Dedifferentiated amniotic fluid mesenchymal stem cell (primary cell): ENCODE results near the gene RSPO4.
A peak's percentile ranks its signal among the peaks of the same experiment; 100 is the strongest.

Experiments used
- DNase-seq: peaks from one replicate; pipeline ENCODE4 v3.0.0-alpha.2; 2016; ENCODE audit errors: extremely low spot score

RSPO4 gene

DNA sequence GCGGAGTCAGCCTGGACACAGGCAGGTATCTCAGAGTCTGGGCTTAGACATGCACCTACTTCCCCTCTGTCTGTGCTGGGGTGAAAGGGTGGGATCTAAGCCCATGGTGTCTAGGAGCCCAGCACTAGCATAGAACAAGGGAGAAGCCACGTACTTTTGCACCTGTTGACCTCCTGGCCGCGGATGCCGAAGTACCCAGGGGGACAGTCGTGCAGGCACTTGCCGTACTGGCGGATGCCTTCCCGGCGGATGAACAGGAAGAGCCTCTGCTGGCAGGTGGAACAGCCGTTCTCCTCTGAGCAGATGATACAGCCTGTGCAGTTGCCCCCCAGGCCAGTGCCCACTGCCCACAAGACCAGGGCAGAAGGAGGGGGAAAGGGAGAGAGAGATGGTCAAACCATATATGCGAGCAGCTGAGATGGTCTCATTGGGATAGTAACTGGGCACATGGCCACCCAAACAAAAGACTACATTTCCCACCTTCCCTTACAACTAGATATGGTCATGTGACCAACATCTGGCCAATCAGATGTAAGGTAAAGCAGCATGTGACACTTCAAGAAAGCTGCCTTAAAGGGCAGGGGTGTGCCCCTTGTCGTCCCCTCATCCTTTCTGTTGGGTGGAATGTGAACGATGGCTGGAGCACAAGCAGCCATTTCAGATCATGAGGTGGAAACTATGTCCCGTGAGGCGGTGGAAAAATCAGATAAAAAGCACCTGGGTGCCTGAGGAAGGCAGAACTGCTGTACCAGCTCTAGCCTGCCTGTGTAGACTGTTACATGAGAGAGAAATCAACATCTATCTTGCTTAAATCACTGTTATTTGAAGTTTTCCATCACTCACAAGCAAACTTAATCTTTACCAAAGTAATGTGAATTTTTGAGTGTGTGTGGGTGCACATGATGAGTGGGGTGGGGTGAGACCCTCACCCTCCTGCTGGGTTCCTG lies 34.0 kb downstream of the RSPO4 start:
- DNase-seq = no peak

DNA sequence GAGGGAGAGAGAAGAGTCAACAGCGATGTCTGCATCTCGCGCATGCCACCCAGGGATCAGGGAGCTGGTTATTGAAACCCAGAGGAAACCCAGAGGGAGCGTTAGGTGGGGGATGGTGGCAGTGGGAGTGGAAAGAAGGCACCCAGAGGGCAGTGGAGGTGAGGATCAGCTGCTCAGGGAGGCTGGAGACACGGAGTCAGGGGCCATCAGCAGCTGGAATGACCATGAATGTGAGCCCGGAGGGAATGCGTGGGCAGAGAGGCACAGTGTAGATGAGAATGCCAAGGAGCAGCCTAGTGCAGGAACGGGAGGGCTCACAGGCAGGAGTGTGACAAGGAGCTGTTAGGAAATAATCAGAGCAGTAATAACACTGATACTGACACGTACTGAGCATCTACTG lies 36.2 kb downstream of the RSPO4 start:
- no peak for DNase-seq

DNA sequence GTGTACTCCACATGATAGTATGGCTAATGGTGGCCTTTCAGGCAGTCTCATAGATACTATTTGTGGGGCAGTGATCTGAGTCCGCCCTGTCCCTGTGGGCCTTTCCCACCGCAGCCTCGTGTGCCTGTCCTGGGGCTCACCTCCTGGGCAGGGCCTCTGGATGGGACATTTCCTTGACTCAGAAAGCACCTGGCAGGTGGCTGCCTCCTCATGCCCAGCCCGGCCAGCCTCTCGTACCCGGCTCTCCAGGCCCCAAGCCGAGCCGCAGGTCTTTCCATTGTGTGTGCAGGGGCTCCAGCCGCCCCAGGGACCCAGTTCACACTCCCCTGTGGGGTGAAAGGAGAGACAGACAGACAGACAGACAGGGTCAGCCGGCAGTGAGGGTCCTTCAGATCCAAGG lies 38.3 kb downstream of the RSPO4 start:
- no peak for DNase-seq

DNA sequence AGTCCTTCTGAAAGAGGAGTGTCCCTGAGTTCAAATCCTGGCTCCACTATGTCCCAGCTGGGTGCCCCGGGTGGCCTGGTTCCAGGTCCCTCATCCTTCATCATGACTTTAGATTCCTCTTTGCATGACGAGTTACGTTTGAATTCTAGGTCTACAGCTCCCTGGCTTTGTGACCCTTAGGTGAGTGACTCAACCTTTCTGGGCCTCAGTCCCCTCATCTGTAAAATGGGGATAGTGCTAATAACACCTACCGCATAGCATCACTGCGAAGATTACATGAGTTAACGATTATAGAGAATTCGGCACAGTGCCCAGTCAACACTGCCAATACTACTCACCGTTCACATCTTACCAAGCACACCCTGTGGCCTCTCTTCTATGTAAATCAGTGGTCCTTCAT lies 39.4 kb downstream of the RSPO4 start:
- DNase-seq = no peak

DNA sequence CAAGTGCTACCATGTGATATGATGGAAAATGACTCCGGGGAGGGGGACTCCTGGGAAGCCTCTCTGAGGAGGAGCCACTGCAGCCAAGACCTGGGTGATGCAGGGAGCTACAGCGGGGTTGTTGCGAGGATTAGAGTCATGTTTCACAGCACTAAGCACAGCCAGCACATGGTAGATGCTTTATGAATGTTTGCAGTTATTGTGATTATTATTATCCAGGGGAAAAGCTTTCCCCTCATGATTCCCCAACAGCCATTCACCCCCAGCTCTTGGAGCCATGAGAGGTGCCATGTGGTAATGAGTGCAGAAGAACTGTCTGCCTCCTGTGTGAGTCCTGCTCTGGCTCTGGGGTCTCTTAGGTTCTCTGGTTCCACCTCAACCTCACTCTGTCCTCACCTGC lies 39.9 kb downstream of the RSPO4 start:
- DNase-seq = no peak

DNA sequence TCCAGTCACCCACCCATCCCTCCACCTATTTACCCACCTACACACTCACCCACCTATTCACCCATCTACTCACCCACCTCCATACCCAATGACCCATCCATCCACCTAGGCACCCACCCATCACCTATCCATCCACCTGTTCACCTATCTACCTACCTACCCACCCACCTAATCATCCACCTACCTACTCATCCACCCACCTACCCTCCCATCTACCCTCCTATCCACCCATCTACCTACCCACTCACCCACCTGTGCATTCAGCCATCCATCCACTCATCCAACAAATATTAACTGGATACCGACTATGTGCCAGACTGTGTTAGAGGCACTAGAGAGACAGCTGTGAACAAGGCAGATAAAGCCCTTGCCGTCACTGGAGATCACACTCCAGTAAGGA lies 40.3 kb downstream of the RSPO4 start:
- no peak for DNase-seq

DNA sequence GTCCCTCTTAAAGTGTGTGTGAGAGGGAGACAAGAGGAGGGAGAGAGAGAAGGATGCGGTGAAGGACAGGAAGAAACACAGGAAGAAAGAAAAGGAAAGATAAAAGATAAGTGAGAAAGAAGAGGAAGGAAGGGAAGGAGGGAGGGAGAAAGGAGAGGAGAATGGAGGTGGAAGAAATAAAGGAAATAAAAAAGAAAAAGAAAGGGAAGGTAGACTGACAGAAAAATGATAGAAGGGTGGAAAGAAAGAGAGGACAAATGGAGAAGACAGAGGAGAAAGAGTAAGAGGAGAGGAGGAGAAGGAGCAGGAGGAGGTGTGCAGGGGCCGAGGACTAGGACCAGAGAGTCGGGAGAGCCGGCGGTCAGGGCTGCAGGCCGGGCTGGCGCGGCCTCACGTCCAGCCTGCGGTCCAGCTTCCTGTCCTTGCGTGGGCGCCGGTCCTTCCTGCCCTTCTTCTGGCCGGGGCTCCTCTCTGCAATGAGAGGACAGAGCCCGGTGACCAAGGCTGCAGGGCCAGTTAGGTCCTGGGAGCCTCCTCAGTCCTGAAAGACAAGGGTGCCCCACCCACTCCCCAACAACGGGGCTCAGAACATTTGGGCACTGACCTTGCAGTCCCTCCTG lies 42.0 kb downstream of the RSPO4 start:
- DNase-seq = no peak

DNA sequence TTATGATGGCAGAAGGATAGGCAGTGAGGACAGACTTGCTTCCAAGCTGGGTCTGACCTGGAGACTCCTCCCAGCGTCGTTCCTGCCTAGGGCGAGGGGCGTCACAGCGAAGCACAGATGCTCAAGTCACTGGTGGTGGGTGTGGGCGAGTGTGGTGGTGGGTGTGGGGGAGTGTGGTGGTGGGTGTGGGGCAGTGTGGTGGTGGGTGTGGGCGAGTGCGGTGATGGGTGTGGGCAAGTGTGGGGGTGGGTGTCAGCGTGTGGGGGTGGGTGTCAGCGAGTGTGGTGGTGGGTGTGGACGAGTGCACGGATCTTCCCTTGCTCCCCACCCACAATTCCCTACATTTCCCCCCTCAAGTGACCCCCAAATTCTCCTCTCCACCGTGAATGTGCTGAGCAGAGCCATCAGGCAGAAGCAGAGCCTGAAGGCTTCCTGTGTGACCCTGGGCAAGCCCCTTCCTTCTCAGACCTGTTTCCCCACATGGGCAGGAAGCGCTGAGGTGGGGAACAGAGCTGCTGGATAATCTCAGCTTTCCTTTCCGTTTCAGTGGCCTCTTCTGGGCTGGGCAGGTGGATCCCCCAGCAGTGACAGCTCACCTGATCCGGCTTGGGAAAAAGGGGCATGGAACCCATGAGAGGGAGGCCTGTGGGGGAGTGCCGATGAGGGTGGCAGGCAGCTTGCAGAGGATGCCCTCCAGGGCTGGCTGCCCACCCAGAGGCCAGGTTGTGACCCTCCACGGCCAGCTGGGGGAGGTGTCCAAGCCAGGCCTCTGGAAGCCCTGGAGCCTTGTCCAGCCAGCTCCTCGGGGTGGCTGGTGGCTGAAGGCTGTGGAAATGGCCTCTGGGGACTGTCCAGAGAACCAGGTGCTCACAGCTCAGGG lies 42.9 kb downstream of the RSPO4 start:
- DNase-seq = no peak

DNA sequence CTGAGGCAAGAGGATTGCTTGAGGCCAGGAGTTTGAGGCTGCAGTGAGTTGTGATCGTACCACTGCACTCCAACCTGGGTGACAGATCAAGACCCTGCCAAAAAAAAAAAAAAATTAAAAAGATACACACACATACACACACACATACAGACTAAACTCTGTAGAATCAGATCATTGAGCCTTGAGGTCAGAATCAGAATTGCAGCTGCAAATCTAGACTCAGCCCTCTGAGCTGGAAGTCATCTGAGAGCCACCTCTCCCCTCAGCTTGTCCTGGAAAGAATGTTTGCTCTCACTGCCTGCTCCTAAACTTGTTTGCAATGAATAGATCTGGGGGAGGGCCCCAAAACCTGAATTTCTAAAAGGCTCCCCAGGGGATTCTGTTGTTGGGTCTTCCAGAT lies 44.6 kb downstream of the RSPO4 start:
- DNase-seq = no peak

DNA sequence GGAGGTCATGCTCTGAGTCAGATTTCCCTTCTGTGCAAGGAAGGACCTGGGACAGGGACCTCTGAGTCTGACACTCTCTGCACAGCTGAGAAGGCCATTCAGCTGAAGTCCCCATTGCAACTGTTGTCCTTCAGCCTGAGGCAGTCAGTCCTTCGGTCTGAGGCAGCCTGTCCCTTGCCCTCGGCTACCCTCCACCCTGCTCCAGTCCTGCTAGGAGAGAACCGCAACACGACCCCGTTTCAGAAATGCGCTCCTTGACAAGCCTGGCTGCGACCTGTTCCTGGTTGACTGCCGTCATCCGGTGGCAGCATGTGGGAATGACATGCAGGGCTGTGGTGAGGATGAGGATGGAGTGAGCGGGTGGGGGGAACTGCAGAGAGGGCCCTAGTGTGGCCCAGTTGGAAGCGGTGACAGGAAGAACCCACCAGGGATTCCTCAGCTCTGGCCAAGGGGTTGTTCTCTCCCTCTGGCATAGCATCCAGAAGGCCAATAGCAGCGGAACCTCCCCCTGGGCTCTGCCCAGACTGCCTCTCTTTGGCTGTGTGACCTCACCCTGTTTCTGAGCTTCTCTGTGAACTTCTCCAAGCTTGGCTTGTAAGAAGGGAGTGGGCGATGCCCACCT lies 45.7 kb downstream of the RSPO4 start:
- DNase-seq = peak; percentile 38

DNA sequence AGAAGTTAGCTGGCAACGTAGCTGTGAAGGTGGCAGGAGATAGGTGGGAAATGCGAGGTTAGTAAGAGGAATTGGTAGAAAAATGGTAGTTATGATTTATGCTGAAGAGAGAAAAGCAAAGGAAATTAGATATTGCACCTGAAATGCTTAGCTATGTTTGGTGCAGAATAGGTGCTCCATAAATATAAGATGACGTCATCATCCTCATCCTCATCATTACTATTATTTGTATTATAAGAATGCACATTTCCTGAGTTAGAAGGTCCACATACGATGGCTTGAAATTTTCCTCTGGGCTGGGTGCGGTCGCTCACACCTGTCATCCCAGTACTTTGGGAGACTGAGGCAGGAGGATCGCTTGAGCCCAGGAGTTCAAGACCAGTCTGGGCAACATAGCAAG lies 46.5 kb downstream of the RSPO4 start:
- no peak for DNase-seq

DNA sequence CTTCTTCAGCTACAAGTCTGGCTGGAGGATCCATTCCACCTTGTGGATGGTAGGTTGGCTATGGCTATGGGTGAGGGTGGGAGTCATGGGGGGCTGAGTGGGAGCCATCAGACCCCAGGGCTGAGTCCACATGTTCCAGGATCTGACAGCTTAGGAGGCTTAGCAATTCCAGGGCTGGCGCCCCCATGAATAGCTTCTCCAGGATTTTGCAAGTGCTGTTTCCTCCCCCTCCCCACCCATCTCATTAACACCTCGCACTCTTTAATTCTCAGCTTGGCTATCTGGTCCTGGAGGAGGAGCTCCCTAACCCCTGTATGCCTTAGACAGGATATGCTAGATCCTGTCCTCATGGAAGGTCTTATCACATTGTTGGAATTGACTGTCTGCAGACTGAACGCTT lies 47.0 kb downstream of the RSPO4 start:
- no peak for DNase-seq

DNA sequence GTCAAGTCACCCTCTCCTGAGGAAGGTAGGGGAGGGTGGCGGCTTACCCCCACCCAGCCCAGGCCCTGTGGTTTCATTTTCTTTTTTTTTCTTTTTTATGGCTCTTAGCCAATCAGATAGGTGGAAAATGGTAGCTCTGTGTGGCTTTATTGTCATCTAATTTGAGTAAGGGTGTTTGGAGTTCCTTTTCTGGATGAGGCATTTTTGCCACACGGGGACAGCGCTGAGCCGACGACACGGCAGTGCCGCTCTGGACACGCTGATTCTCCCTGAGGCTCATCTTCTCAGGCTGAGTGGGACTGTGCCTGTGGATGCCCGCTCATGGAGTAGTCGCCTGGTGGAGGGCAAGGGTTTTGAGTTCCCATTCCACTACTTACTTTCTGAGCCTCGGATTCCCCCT lies 48.4 kb downstream of the RSPO4 start:
- no peak for DNase-seq

DNA sequence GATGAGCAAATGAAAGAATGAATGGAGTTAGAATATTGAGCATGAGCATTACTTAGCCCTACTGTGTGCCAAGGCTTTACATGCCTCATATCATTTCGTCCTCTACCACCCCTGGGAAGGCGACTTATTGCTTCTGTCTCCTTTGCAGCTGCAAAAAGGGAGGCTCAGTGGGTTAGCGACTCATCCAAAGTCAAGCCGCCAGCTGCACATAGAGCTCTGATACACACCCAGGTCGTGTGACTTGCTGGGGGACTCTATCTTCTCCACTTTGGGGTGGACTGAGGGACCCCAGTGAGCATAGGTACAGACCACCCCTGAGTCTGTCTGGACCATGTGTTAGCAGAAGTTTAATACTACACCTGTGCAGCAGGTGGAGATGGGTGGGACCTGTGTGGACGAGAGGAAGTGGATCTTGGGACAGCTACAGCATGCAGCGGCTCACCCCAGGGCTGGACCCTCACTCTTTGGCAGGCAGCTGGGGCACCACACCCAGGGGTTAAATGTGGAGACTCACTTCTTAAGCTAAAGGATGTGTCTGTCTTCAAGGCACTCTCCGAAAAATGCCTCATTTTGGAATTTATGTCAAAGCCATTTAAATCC lies 49.8 kb downstream of the RSPO4 start:
- no peak for DNase-seq

DNA sequence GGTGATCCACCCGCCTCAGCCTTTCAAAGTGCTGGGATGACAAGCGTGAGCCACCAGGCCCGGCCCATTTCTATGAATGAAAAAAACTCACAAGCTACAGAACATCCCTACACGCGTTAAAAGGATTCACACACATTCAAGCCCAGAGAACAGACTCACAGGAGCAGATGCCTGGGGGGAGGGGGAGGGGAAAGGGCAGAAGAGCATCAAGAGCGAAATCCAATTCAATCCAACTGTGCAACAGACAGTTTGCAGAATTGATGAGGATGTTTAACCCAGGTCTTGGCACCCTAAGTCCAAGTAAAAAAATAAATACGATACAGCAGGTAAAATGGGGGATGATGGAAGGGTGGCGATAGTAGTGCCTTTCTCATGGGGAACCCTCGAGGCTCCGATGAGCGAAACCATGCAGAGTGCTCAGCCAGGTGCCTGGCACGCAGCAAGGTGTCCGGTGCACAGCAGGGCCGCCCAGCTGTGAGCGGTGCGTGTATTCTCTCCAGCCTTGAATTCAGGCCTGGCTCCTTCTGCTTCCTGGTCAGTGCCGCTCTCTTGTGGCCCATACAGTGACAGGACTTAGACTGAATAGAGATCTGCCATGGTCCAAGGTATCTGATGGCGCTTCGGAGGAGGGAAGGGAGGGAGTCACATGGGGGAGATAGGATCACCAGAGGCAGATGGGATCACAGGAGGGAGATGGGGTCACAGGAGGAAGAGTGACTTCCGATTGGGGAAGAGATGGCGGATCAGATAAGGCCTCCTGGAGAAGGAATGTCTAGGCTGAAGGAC lies 50.5 kb downstream of the RSPO4 start:
- DNase-seq = no peak

DNA sequence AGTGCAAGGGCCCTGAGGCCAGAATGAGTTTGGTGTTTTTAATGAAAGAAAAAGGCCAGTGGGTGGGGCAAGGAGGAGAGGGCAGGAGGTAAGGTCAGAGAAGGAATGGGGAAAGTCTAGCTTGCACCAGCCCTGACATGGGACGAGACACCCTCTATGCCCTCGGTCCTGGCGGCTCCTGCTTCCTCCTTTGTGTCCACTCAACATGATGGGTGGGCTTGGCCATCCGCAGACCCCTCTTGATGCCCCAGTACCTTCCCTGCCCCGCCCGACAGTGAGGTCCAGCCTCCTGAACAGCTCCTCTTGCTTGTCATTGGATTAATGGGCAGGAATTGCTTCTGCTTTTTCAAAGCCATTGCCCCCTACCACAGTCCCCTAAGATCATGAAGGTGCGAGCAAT lies 52.4 kb downstream of the RSPO4 start:
- DNase-seq = no peak

DNA sequence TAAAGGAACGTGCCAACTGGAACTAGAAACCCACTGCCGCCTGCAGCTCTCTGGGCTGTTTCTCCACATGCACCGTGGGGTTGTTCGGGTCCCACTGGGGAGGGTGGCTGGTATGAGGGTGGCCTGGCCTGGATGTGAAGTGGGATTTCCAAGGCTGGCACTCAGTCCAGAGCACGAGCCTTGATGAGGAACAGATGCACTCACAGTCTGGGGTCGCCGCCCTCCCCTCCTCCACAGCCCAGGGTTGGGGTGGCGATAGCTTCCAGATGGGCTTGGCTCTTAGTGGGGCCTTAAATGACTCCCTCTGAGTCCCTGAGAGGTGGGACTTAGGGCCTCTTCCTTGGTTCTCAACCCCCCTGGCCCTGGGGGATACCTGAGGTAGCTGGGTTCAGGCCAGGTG lies 55.3 kb downstream of the RSPO4 start:
- no peak for DNase-seq

DNA sequence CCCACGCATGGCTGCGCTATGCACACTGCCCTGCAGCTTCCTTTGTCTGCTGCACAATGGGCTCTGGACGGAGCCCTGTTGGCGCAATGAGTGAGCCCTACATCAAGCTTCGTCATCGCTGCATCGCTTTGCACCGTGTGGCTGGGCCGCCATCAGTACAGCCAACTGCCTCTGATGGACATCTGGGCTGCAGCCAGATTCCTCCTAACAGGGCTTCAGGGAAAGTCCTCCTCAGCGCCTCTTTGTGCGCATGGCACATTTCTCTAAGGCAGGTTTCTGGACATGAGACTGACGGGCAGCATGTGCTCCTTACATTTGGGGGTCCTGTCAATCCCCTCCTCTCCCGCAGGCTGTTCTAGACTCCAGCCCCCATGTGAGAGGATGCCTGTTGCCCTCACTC lies 56.3 kb downstream of the RSPO4 start:
- no peak for DNase-seq

DNA sequence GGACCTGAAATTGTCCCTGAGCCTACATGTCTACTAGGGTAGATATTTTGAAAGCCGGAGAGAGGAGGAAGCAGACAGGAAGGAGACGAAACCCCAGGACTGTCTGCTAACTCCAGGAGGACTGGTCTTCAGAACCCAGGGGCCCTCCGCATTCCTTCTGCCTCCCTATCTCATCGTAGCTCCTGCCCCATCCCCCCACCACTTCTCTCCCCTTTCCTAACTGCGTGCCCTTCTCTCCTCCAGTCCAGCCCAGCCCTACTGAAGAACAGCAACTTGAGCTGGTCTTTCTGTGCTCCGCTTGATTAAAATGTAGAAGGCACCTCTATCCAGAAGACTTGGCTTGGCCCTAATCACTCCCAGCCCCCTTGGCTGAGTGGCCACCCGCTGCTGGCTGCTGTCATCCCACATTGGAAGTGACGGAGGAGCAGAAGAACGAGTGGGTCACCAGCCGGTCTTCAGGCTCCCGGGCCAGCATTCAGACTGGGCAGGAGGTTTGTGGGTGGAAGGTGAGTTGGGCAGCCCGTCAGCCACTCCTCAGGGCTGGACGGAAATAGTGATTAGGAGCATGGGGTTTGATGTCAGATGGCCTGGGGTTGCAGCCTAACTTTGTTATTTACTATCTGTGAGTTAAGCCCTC lies 57.2 kb downstream of the RSPO4 start:
- DNase-seq = no peak

DNA sequence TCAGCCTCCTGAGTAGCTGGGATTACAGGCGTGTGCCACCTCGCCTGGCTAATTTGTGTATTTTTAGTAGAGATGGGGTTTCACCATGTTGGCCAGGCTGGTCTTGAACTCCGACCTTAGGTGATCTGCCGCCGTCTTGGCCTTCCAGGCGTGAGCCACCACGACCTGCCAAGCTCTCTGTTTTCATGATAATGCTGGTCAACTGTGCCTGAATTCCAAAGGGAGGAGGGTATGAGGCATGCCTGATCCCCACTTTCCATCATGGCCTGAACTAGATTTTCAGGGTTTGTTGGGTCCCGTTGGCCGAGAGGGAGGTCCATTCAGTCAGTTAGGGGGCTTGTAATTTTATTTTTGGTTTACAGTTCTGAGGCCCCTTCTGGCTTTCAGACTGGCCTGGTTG lies 58.0 kb downstream of the RSPO4 start:
- DNase-seq = no peak
